ENCODE results near the gene GLA. TPM values are rescaled to one million over a fixed set of nuclear protein-coding genes. Genes with fewer than 3 reads are reported as not detected.

Gene GLA
- total and polyA plus RNA-seq, 4 donors, result 9.5 to 16.3 (median 13.2) TPM

DNA sequence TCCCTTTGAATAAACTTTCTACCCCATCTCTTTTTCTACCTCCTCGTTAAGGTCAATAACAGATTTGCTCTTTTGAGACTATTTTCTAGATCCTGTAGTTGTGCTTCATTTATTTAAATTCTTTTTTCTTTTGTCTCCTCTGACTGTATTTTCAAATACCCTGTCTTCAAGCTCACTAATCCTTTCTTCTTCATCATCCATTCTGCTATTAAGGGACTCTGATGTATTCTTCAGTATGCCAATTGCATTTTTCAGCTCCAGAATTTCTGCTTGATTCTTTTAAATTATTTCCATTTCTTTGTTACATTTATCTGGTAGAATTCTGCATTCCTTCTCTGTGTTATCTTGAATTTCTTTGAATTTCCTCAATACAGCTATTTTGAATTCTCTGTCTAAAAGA lies 41.6 kb upstream of the GLA start:
- no peak overlapping the region for H3K9ac ChIP-seq (ENCODE audit: low read depth in 1 of 2, low read length in 2 of 2)
- TF ChIP-seq HNF4A (conservative IDR thresholded peaks at IDR 0.05) (no peak), GABPA (IDR thresholded peaks at IDR 0.05 in 1 of 2, conservative IDR thresholded peaks at IDR 0.05 in 1 of 2) (no peak), NR2F2 (IDR thresholded peaks at IDR 0.05) (no peak), EGR1 (IDR thresholded peaks at IDR 0.05; ENCODE audit: low read depth in 2 of 2) (no peak), RAD21 (IDR thresholded peaks at IDR 0.05) (no peak), ZBTB33 (IDR thresholded peaks at IDR 0.05) (no peak), TAF1 (conservative IDR thresholded peaks at IDR 0.05) (no peak), JUND (IDR thresholded peaks at IDR 0.05) (no peak), ATF3 (IDR thresholded peaks at IDR 0.05) (no peak)
- TF ChIP-seq, protein P1, sequence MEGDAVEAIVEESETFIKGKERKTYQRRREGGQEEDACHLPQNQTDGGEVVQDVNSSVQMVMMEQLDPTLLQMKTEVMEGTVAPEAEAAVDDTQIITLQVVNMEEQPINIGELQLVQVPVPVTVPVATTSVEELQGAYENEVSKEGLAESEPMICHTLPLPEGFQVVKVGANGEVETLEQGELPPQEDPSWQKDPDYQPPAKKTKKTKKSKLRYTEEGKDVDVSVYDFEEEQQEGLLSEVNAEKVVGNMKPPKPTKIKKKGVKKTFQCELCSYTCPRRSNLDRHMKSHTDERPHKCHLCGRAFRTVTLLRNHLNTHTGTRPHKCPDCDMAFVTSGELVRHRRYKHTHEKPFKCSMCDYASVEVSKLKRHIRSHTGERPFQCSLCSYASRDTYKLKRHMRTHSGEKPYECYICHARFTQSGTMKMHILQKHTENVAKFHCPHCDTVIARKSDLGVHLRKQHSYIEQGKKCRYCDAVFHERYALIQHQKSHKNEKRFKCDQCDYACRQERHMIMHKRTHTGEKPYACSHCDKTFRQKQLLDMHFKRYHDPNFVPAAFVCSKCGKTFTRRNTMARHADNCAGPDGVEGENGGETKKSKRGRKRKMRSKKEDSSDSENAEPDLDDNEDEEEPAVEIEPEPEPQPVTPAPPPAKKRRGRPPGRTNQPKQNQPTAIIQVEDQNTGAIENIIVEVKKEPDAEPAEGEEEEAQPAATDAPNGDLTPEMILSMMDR (IDR thresholded peaks at IDR 0.05; ENCODE audit: low read depth, low read length, missing input control), result no peak
- TF ChIP-seq, protein P2, sequence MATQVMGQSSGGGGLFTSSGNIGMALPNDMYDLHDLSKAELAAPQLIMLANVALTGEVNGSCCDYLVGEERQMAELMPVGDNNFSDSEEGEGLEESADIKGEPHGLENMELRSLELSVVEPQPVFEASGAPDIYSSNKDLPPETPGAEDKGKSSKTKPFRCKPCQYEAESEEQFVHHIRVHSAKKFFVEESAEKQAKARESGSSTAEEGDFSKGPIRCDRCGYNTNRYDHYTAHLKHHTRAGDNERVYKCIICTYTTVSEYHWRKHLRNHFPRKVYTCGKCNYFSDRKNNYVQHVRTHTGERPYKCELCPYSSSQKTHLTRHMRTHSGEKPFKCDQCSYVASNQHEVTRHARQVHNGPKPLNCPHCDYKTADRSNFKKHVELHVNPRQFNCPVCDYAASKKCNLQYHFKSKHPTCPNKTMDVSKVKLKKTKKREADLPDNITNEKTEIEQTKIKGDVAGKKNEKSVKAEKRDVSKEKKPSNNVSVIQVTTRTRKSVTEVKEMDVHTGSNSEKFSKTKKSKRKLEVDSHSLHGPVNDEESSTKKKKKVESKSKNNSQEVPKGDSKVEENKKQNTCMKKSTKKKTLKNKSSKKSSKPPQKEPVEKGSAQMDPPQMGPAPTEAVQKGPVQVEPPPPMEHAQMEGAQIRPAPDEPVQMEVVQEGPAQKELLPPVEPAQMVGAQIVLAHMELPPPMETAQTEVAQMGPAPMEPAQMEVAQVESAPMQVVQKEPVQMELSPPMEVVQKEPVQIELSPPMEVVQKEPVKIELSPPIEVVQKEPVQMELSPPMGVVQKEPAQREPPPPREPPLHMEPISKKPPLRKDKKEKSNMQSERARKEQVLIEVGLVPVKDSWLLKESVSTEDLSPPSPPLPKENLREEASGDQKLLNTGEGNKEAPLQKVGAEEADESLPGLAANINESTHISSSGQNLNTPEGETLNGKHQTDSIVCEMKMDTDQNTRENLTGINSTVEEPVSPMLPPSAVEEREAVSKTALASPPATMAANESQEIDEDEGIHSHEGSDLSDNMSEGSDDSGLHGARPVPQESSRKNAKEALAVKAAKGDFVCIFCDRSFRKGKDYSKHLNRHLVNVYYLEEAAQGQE (IDR thresholded peaks at IDR 0.05), result no peak
- H3K27ac ChIP-seq (ENCODE audit: low read depth in 1 of 2, low read length in 2 of 2), result no peak overlapping the region
- no peak for DNase-seq (ENCODE audit: low spot score)
- no peaks in the 10 kb centered on the region for H3K4me1 ChIP-seq (ENCODE audit: control insufficient read depth in 4 of 4, insufficient read depth in 4 of 4, low read length in 3 of 4)
- no peaks in the 10 kb centered on the region for H3K9me3 ChIP-seq (ENCODE audit: control insufficient read depth in 4 of 4, low read length in 3 of 4)
- no peak overlapping the region for H3K4me3 ChIP-seq (ENCODE audit: low read depth in 1 of 3, low read length in 3 of 3)
- 100% methylated on average over 1 of the region's 1 CpG for WGBS
- H3K27me3 ChIP-seq (ENCODE audit: control insufficient read depth in 4 of 4, insufficient read depth in 4 of 4, low read length in 3 of 4), result no peaks in the 10 kb centered on the region
- H3K36me3 ChIP-seq (ENCODE audit: control insufficient read depth in 4 of 4, insufficient read depth in 3 of 4, low read depth in 1 of 4, low read length in 3 of 4), result peaks cover 0 to 2% (median 0%) of the 10 kb centered on the region in 4 donors

DNA sequence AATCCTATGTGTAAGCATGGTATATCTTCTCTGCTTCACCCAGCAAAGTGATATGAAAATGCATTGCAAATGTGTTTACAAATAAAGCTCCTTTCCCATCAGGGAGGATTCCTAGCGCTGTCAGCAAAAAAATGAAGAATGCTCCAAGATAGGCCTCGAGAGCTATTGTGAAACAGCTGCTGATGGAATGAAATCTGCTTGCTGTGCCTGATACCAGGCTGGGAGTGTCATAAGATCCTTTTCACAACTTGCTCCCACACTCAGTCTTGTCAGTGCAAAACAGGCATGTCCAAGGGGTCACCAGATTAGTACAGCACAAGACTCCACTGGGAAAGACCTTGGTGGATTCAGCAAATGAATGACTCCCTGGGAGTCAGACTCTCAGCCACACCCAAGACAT lies 34.4 kb upstream of the GLA start:
- Histone ChIP-seq H3K27me3 (ENCODE audit: control insufficient read depth in 4 of 4, insufficient read depth in 4 of 4, low read length in 3 of 4) (no peaks in the 10 kb centered on the region), H3K36me3 (ENCODE audit: control insufficient read depth in 4 of 4, insufficient read depth in 3 of 4, low read depth in 1 of 4, low read length in 3 of 4) (peaks cover 0 to 11% (median 5%) of the 10 kb centered on the region in 4 donors), H3K4me3 (ENCODE audit: low read depth in 1 of 3, low read length in 3 of 3) (no peak overlapping the region), H3K9ac (ENCODE audit: low read depth in 1 of 2, low read length in 2 of 2) (no peak overlapping the region), H3K27ac (ENCODE audit: low read depth in 1 of 2, low read length in 2 of 2) (no peak overlapping the region), H3K4me1 (ENCODE audit: control insufficient read depth in 4 of 4, insufficient read depth in 4 of 4, low read length in 3 of 4) (no peaks in the 10 kb centered on the region), H3K9me3 (ENCODE audit: control insufficient read depth in 4 of 4, low read length in 3 of 4) (no peaks in the 10 kb centered on the region)
- TF ChIP-seq ATF3 (IDR thresholded peaks at IDR 0.05) (no peak), EGR1 (IDR thresholded peaks at IDR 0.05; ENCODE audit: low read depth in 2 of 2) (no peak), HNF4G (IDR thresholded peaks at IDR 0.05) (no peak), SP1 (IDR thresholded peaks at IDR 0.05) (no peak), FOXA1 (IDR thresholded peaks at IDR 0.05) (no peak), FOXA2 (IDR thresholded peaks at IDR 0.05) (no peak), RXRA (IDR thresholded peaks at IDR 0.05) (no peak), GABPA (IDR thresholded peaks at IDR 0.05 in 1 of 2, conservative IDR thresholded peaks at IDR 0.05 in 1 of 2) (no peak)
- TF ChIP-seq, protein P2 (IDR thresholded peaks at IDR 0.05), result no peak
- DNase-seq (ENCODE audit: low spot score), result no peak
- 79% methylated on average over 2 of the region's 2 CpGs for WGBS

All from liver (tissue), 9 donors.